ENCODE measurements around the gene MLH3. TPM values are rescaled to one million over a fixed set of nuclear protein-coding genes. Genes with fewer than 3 reads are reported as not detected.

MLH3 gene
- total and polyA plus RNA-seq, 4 donors: 5.8 to 29.7 (median 9.9) TPM

GRCh38 chr14:75051556-75051899, 261 bp upstream of the MLH3 start:
- no peak for DNase-seq (ENCODE audit: low spot score)
- Histone ChIP-seq H3K4me3 (ENCODE audit: low read depth in 1 of 3, low read length in 3 of 3) (peak overlapping the region; percentile 61 to 84 (median 74)), H3K9ac (ENCODE audit: low read depth in 1 of 2, low read length in 2 of 2) (peak overlapping the region; percentile 90 to 92), H3K36me3 (ENCODE audit: control insufficient read depth in 4 of 4, insufficient read depth in 3 of 4, low read depth in 1 of 4, low read length in 3 of 4) (no peaks in the 10 kb centered on the region), H3K27me3 (ENCODE audit: control insufficient read depth in 4 of 4, insufficient read depth in 4 of 4, low read length in 3 of 4) (no peaks in the 10 kb centered on the region), H3K27ac (ENCODE audit: low read depth in 1 of 2, low read length in 2 of 2) (peak overlapping the region; percentile 94 to 96), H3K9me3 (ENCODE audit: control insufficient read depth in 4 of 4, low read length in 3 of 4) (no peaks in the 10 kb centered on the region), H3K4me1 (ENCODE audit: control insufficient read depth in 4 of 4, insufficient read depth in 4 of 4, low read length in 3 of 4) (peaks cover 0 to 7% (median 5%) of the 10 kb centered on the region in 4 donors)
- WGBS: 20% methylated on average over 5 of the region's 5 CpGs
- TF ChIP-seq REST (IDR thresholded peaks at IDR 0.05) (peak; percentile 2), RXRA (IDR thresholded peaks at IDR 0.05) (peak in 1 of 2 donors; percentile 83), FOXA1 (IDR thresholded peaks at IDR 0.05) (no peak), SP1 (IDR thresholded peaks at IDR 0.05) (no peak), HNF4A (conservative IDR thresholded peaks at IDR 0.05) (peak in 1 of 2 donors; percentile 1), RAD21 (IDR thresholded peaks at IDR 0.05) (no peak), ATF3 (IDR thresholded peaks at IDR 0.05) (no peak), EGR1 (IDR thresholded peaks at IDR 0.05; ENCODE audit: low read depth in 2 of 2) (no peak), TAF1 (conservative IDR thresholded peaks at IDR 0.05) (no peak)
- TF ChIP-seq, protein P1, sequence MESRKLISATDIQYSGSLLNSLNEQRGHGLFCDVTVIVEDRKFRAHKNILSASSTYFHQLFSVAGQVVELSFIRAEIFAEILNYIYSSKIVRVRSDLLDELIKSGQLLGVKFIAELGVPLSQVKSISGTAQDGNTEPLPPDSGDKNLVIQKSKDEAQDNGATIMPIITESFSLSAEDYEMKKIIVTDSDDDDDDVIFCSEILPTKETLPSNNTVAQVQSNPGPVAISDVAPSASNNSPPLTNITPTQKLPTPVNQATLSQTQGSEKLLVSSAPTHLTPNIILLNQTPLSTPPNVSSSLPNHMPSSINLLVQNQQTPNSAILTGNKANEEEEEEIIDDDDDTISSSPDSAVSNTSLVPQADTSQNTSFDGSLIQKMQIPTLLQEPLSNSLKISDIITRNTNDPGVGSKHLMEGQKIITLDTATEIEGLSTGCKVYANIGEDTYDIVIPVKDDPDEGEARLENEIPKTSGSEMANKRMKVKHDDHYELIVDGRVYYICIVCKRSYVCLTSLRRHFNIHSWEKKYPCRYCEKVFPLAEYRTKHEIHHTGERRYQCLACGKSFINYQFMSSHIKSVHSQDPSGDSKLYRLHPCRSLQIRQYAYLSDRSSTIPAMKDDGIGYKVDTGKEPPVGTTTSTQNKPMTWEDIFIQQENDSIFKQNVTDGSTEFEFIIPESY (IDR thresholded peaks at IDR 0.05): no peak
- TF ChIP-seq, protein P2, sequence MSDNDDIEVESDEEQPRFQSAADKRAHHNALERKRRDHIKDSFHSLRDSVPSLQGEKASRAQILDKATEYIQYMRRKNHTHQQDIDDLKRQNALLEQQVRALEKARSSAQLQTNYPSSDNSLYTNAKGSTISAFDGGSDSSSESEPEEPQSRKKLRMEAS (IDR thresholded peaks at IDR 0.05): no peak

GRCh38 chr14:75049731-75050201, 1.5 kb downstream of the MLH3 start:
- TF ChIP-seq CTCF (IDR thresholded peaks at IDR 0.05; ENCODE audit: low read depth, low read length, missing input control) (no peak), EGR1 (IDR thresholded peaks at IDR 0.05; ENCODE audit: low read depth in 2 of 2) (no peak), HNF4G (IDR thresholded peaks at IDR 0.05) (no peak), NR2F2 (IDR thresholded peaks at IDR 0.05) (no peak), RAD21 (IDR thresholded peaks at IDR 0.05) (no peak), GABPA (IDR thresholded peaks at IDR 0.05 in 1 of 2, conservative IDR thresholded peaks at IDR 0.05 in 1 of 2) (no peak), SP1 (IDR thresholded peaks at IDR 0.05) (no peak), JUND (IDR thresholded peaks at IDR 0.05) (no peak), YY1 (IDR thresholded peaks at IDR 0.05) (no peak), REST (IDR thresholded peaks at IDR 0.05) (no peak), ATF3 (IDR thresholded peaks at IDR 0.05) (no peak), FOXA1 (IDR thresholded peaks at IDR 0.05) (no peak)
- TF ChIP-seq, protein P1 (IDR thresholded peaks at IDR 0.05): no peak
- Histone ChIP-seq H3K4me1 (ENCODE audit: control insufficient read depth in 4 of 4, insufficient read depth in 4 of 4, low read length in 3 of 4) (peaks cover 0 to 9% (median 5%) of the 10 kb centered on the region in 4 donors), H3K27me3 (ENCODE audit: control insufficient read depth in 4 of 4, insufficient read depth in 4 of 4, low read length in 3 of 4) (no peaks in the 10 kb centered on the region), H3K36me3 (ENCODE audit: control insufficient read depth in 4 of 4, insufficient read depth in 3 of 4, low read depth in 1 of 4, low read length in 3 of 4) (no peaks in the 10 kb centered on the region), H3K27ac (ENCODE audit: low read depth in 1 of 2, low read length in 2 of 2) (peak overlapping the region in 1 of 2 donors; percentile 96), H3K4me3 (ENCODE audit: low read depth in 1 of 3, low read length in 3 of 3) (no peak overlapping the region), H3K9me3 (ENCODE audit: control insufficient read depth in 4 of 4, low read length in 3 of 4) (no peaks in the 10 kb centered on the region), H3K9ac (ENCODE audit: low read depth in 1 of 2, low read length in 2 of 2) (no peak overlapping the region)
- DNase-seq (ENCODE audit: low spot score): no peak
- 91% methylated on average over 3 of the region's 3 CpGs for WGBS

Data from liver (tissue), 9 donors.